Measurements from ENCODE around the gene RAD51B.

DNA sequence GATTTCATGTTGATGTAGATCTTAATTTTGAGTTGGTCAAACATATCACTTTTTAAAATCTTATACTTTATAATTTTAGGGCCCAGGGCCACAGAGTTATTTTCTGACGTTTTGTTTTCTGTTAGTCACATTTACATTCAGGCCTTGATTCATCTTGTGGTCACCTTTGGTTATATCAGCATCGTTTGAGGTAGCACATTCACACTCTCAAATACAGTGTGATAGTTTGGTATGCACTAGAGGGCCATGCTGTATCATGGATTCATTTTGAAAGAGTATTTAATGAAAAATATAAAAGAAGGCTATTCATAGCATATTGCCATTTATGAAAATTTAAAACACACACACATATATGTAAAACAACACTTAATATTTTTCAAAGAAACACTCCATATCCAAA, 274.6 kb downstream of the RAD51B start:
- TF ChIP-seq, protein P1, sequence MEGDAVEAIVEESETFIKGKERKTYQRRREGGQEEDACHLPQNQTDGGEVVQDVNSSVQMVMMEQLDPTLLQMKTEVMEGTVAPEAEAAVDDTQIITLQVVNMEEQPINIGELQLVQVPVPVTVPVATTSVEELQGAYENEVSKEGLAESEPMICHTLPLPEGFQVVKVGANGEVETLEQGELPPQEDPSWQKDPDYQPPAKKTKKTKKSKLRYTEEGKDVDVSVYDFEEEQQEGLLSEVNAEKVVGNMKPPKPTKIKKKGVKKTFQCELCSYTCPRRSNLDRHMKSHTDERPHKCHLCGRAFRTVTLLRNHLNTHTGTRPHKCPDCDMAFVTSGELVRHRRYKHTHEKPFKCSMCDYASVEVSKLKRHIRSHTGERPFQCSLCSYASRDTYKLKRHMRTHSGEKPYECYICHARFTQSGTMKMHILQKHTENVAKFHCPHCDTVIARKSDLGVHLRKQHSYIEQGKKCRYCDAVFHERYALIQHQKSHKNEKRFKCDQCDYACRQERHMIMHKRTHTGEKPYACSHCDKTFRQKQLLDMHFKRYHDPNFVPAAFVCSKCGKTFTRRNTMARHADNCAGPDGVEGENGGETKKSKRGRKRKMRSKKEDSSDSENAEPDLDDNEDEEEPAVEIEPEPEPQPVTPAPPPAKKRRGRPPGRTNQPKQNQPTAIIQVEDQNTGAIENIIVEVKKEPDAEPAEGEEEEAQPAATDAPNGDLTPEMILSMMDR (IDR thresholded peaks at IDR 0.05) = no peak
- no peak for TF ChIP-seq POLR2A (IDR thresholded peaks at IDR 0.05)

All from upper lobe of left lung (tissue), 4 donors.